HEK293T (cell line): ENCODE measurements around the gene CD274.

Experiments used
- FOXK2 ChIP-seq: fragments of 450-650 bp; IDR thresholded peaks from 2 replicates; pipeline ENCODE4 v1.6.1; 2016; ENCODE audit warnings: mild to moderate bottlenecking
- FOXM1 ChIP-seq: fragments of 450-650 bp; IDR thresholded peaks from 2 replicates; pipeline ENCODE4 v1.6.1; 2017; ENCODE audit warnings: mild to moderate bottlenecking, borderline replicate concordance
- NFRKB ChIP-seq: fragments of 450-650 bp; IDR thresholded peaks from 2 replicates; pipeline ENCODE4 v1.6.1; 2016; ENCODE audit warnings: mild to moderate bottlenecking, moderate library complexity
- PKNOX1 ChIP-seq: fragments of 450-650 bp; IDR thresholded peaks from 2 replicates; pipeline ENCODE4 v1.6.1; 2016
- SP1 ChIP-seq: fragments of 450-650 bp; IDR thresholded peaks from 2 replicates; pipeline ENCODE4 v1.6.1; 2017
- ZNF384 ChIP-seq: fragments of 450-650 bp; IDR thresholded peaks from 2 replicates; pipeline ENCODE4 v1.6.1; 2016

GRCh38 chr9:5427005-5427404 is 23.3 kb upstream of the CD274 start:
- TF ChIP-seq FOXM1 (no peak), NFRKB (no peak), FOXK2 (no peak), ZNF384 (no peak), SP1 (no peak), PKNOX1 (no peak)
